22Rv1 (cell line): ENCODE measurements around the gene TSBP1.

Experiments
- H3K27ac ChIP-seq: fragments of 450-650 bp; 2 replicates; pipeline ENCODE4 v1.5.1; 2017
- ZFX ChIP-seq: fragments of 450-650 bp; IDR thresholded peaks from 2 replicates; pipeline ENCODE4 v1.6.1; 2017; ENCODE audit warnings: antibody characterized with exemption, borderline replicate concordance
- TF ChIP-seq, protein P1 (sequence below): fragments of 450-650 bp; IDR thresholded peaks from 2 replicates; pipeline ENCODE4 v1.5.1; 2017; ENCODE audit warnings: mild to moderate bottlenecking

Gene TSBP1

DNA sequence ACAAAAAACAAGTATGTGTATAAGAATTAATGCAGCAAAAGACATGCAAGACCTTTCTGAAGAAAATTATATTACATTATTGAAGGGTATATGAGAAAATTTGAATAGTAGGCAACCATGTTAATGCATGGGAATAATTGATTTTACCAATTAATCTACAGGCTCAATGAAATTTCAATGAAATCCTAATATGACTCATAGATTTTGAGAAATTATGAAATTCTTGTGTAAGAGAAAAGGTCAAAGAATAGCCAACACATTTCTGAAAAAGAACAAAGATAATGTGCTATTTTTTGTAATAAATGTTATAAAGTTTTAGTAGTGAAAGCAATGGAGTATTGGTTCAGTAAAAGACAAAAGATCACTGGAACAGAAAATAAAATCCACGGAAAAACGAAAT is 18.4 kb downstream of the TSBP1 start:
- H3K27ac ChIP-seq: no peak overlapping the region
- TF ChIP-seq ZFX: no peak
- TF ChIP-seq, protein P1, sequence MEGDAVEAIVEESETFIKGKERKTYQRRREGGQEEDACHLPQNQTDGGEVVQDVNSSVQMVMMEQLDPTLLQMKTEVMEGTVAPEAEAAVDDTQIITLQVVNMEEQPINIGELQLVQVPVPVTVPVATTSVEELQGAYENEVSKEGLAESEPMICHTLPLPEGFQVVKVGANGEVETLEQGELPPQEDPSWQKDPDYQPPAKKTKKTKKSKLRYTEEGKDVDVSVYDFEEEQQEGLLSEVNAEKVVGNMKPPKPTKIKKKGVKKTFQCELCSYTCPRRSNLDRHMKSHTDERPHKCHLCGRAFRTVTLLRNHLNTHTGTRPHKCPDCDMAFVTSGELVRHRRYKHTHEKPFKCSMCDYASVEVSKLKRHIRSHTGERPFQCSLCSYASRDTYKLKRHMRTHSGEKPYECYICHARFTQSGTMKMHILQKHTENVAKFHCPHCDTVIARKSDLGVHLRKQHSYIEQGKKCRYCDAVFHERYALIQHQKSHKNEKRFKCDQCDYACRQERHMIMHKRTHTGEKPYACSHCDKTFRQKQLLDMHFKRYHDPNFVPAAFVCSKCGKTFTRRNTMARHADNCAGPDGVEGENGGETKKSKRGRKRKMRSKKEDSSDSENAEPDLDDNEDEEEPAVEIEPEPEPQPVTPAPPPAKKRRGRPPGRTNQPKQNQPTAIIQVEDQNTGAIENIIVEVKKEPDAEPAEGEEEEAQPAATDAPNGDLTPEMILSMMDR: no peak

DNA sequence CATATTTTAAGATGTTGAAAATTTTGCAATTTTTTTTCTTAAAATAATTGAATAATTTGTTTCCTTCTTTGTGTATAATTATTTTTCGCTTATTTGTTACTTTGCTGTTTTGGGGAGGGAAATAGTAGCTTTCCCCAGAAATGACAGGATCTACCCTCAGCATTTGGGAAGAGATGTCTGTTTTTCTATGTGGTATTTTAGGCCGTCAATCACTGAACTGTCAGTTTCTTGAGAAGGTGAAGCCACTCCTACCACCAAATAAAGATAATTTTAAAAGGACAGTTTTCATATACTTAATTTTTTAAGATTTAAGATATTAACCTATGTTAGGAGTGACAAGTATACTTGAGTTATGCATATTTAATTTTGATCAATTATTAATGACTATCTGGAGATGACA is 31.5 kb downstream of the TSBP1 start:
- TF ChIP-seq, protein P1: no peak
- no peak for TF ChIP-seq ZFX
- H3K27ac ChIP-seq: no peak overlapping the region

DNA sequence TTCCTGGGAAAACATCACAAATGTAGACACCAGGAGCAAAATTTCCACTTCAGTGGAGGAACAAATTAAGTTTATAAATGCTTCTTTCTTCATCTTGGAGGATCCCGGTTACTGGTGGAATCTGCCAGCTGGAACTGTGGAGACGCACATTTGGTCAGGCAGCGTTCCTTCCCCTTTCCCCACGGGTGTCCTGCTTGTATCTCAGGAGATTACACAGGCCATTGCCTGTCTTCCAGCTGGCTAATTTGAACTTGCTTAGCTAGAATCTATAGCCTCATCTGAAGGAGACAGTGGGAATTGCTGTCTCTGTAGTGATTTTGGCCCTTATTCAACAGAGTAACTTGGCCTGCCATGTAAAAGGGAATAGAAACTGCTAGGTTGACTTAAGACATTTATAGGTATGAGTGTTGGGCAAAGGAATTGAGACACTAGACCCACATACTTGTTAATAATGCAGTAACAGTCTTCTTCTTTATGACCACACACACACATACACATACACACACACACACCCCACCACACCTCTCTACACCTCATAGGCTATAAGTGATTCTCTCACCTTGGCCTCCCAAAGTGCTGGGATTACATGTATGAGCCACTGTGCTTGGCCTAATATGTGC is 34.4 kb downstream of the TSBP1 start:
- no peak overlapping the region for H3K27ac ChIP-seq
- TF ChIP-seq, protein P1: no peak
- no peak for TF ChIP-seq ZFX

DNA sequence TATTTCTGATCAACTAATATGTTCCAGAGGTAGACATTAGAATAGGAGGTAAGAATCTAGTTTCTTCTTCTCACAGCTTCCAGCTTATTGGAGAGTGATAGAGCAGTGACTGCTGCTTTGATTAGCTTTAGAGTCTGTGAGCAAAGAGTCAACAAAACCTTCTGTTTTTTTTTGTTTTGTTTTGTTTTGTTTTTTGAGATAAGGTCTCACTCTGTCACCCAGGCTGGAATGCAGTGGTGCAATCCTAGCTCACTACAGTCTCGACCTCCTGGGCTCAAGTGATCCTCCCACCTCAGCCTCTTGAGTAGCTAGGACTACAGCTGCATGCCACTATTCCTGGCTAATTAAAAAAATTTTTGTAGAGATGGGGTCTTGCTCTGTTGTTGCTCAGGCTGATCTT is 39.3 kb downstream of the TSBP1 start:
- TF ChIP-seq ZFX: no peak
- TF ChIP-seq, protein P1: no peak
- H3K27ac ChIP-seq: no peak overlapping the region

DNA sequence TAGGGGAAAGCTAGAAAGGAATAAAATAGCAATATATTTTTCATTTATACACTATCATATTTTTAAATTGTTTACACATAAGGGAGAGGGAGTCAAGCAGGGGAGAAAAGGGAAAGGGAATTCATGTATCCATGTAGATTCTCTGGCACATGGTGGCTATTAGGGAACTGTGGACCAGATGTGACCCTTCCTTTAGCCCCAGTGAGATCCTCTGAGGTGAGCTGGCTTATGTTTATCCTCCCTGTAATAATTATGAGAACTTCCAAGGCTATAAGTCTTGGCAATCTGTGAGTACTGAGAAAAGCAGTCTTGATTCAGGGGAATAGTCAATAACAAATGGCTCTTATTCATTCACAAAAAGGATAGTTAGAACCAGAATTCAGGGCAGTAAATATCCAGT is 42.6 kb downstream of the TSBP1 start:
- H3K27ac ChIP-seq: no peak overlapping the region
- TF ChIP-seq, protein P1: no peak
- TF ChIP-seq ZFX: no peak

DNA sequence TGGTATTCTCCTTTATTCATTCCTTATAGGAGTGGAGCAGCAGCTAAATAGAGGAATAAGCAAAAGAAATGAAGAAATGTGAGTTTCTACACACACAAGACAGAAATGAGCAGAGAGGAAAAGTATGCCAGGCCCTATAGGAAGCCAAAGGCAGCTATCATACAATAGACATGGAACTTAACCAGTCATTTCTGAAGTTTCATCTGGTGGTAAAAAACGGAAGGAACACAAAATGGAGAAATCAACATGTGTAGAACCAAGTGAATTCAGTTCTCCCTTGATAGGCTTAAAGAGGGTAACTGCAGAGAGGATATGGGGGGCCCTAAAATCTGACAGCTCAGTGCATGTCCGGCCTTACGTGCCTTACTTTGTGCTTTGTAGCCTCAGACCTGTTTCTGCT is 44.6 kb downstream of the TSBP1 start:
- H3K27ac ChIP-seq: no peak overlapping the region
- no peak for TF ChIP-seq ZFX
- TF ChIP-seq, protein P1: no peak

DNA sequence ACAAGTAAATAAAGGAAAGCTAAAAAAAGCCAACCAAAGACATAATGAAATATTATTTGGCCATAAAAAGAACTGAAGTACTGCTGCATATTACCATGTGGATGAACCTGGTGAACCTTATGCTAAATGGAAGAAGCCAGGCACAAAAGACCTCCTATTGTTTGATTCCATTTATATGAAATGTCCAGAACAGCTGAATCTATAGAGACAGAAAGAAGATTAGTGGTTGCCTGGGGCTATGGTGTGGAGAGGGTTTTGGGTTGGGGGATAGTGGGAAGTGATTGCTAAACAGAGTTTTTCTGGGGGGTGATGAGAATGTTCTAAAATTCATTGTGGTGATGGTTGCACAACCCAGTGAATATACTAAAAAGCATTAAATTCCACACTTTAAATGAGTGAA is 53.2 kb downstream of the TSBP1 start:
- TF ChIP-seq ZFX: no peak
- no peak overlapping the region for H3K27ac ChIP-seq

DNA sequence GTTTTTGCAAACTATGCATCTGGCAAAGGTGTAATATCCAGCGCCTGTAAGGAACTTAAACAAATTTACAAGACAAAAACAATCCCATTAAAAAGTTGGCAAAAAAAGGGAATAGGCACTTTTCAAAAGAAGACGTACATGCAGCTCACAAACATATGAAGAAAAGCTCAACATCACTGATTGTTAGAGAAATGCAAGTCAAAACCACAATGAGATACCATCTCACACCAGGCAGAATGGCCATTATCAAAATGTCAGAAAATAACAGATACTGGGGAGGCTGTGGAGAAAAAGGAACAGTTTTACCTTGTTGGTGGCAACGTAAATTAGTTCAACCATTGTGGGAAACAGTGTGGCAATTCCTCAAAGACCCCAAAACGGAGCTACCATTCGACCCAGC is 54.2 kb downstream of the TSBP1 start:
- TF ChIP-seq, protein P1: no peak
- no peak for TF ChIP-seq ZFX
- H3K27ac ChIP-seq: no peak overlapping the region
